Left lobe of liver (tissue), 2 donors: Measurements from ENCODE around the gene PPP1R13B. TPM values are rescaled to one million over a fixed set of nuclear protein-coding genes. Genes with fewer than 3 reads are reported as not detected.

ENCODE experiments used
- ATAC-seq: fragments of 200-7000 bp; cut with Tn5 transposase; one replicate; pipeline ENCODE4 v1.9.1; 2020; ENCODE audit warnings: mild to moderate bottlenecking, moderate library complexity
- DNase-seq: peaks from one replicate; pipeline ENCODE4 v3.0.0-alpha.2; 2020; ENCODE audit warnings: low spot score
- total RNA-seq: library from RNA; stranded (reverse); gene quantifications from one replicate; pipeline ENCODE4 v1.2.1, GENCODE V29; 2021
- donor health status: DM: no; HTN: no; CAD: no; lungs with moderate emphysema.
- donor health status: DM: no; HTN: yes; CAD: no.

Gene PPP1R13B
- total RNA-seq, 1 donor from 2014 or later, result 15.3 TPM

- ATAC-seq (no peak), DNase-seq (no peak)
These were observed 100.7 kb downstream of the PPP1R13B start for GRCh38 chr14:103746701-103747100.

GRCh38 chr14:103745424-103745823 is 102.0 kb downstream of the PPP1R13B start:
- peak; percentile 89 for ATAC-seq

GRCh38 chr14:103744621-103745395 is 102.6 kb downstream of the PPP1R13B start:
- DNase-seq, result no peak
- ATAC-seq, result peak; percentile 16

More at GRCh38 chr14:103745424-103745823, 102.0 kb downstream of the PPP1R13B start:
- DNase-seq, result peak; percentile 87

- no peak for DNase-seq
These were observed 103.7 kb downstream of the PPP1R13B start for GRCh38 chr14:103743691-103744090.

GRCh38 chr14:103742499-103743255 is 104.7 kb downstream of the PPP1R13B start:
- DNase-seq (peak; percentile 47), ATAC-seq (peak; percentile 23)

More at GRCh38 chr14:103743691-103744090, 103.7 kb downstream of the PPP1R13B start:
- ATAC-seq, result no peak

- DNase-seq (no peak), ATAC-seq (no peak)
These were observed 105.5 kb downstream of the PPP1R13B start for GRCh38 chr14:103741876-103742275.

GRCh38 chr14:103740991-103741689 is 106.2 kb downstream of the PPP1R13B start:
- DNase-seq (no peak), ATAC-seq (no peak)

GRCh38 chr14:103739793-103740501 is 107.4 kb downstream of the PPP1R13B start:
- no peak for DNase-seq
- no peak for ATAC-seq

- no peak for DNase-seq
- ATAC-seq, result no peak
These were observed 107.9 kb downstream of the PPP1R13B start for GRCh38 chr14:103739466-103739792.

- no peak for ATAC-seq
- DNase-seq, result no peak
These were observed 108.5 kb downstream of the PPP1R13B start for GRCh38 chr14:103738701-103739451.

GRCh38 chr14:103738166-103738565 is 109.2 kb downstream of the PPP1R13B start:
- ATAC-seq (no peak), DNase-seq (no peak)

- DNase-seq (no peak), ATAC-seq (no peak)
These were observed 109.8 kb downstream of the PPP1R13B start for GRCh38 chr14:103737432-103738045.

GRCh38 chr14:103736546-103737431 is 110.6 kb downstream of the PPP1R13B start:
- ATAC-seq (no peak), DNase-seq (no peak)

GRCh38 chr14:103735815-103736545 is 111.4 kb downstream of the PPP1R13B start:
- ATAC-seq, result no peak
- DNase-seq, result no peak

- ATAC-seq (no peak), DNase-seq (no peak)
These were observed 111.9 kb downstream of the PPP1R13B start for GRCh38 chr14:103735439-103735814.

- DNase-seq (no peak), ATAC-seq (no peak)
These were observed 112.4 kb downstream of the PPP1R13B start for GRCh38 chr14:103735022-103735421.

GRCh38 chr14:103734081-103734888 is 113.1 kb downstream of the PPP1R13B start:
- DNase-seq (no peak), ATAC-seq (no peak)
